ENCODE results near the gene ZNF467. TPM values are rescaled to one million over a fixed set of nuclear protein-coding genes. Genes with fewer than 3 reads are reported as not detected.

The ZNF467 gene
- total RNA-seq, 1 donor from 2014 or later: 64.2 TPM

- Mint-ChIP-seq H3K36me3 (ENCODE audit: low read depth, unreplicated experiment) (peaks cover 5% of the 10 kb centered on the region), H3K27ac (ENCODE audit: unreplicated experiment) (no peak overlapping the region), H3K27me3 (ENCODE audit: unreplicated experiment) (peaks cover 8% of the 10 kb centered on the region), H3K9me3 (ENCODE audit: unreplicated experiment) (no peaks in the 10 kb centered on the region), H3K4me3 (ENCODE audit: unreplicated experiment) (no peak overlapping the region), H3K4me1 (ENCODE audit: unreplicated experiment) (no peaks in the 10 kb centered on the region)
- DNase-seq (ENCODE audit: low spot score): no peak
- no peak for TF ChIP-seq CTCF (IDR thresholded peaks at IDR 0.05; ENCODE audit: unreplicated experiment)
These were observed 43.4 kb upstream of the ZNF467 start for GRCh38 chr7:149816794-149817193.

- Mint-ChIP-seq H3K4me3 (ENCODE audit: unreplicated experiment) (no peak overlapping the region), H3K27ac (ENCODE audit: unreplicated experiment) (no peak overlapping the region), H3K9me3 (ENCODE audit: unreplicated experiment) (no peaks in the 10 kb centered on the region), H3K4me1 (ENCODE audit: unreplicated experiment) (no peaks in the 10 kb centered on the region), H3K36me3 (ENCODE audit: low read depth, unreplicated experiment) (peaks cover 5% of the 10 kb centered on the region), H3K27me3 (ENCODE audit: unreplicated experiment) (peaks cover 8% of the 10 kb centered on the region)
- no peak for DNase-seq (ENCODE audit: low spot score)
- TF ChIP-seq CTCF (IDR thresholded peaks at IDR 0.05; ENCODE audit: unreplicated experiment): no peak
These were observed 42.9 kb upstream of the ZNF467 start for GRCh38 chr7:149816267-149816751.

- Mint-ChIP-seq H3K27me3 (ENCODE audit: unreplicated experiment) (peaks cover 8% of the 10 kb centered on the region), H3K36me3 (ENCODE audit: low read depth, unreplicated experiment) (peaks cover 5% of the 10 kb centered on the region), H3K4me1 (ENCODE audit: unreplicated experiment) (no peaks in the 10 kb centered on the region), H3K4me3 (ENCODE audit: unreplicated experiment) (no peak overlapping the region), H3K9me3 (ENCODE audit: unreplicated experiment) (no peaks in the 10 kb centered on the region), H3K27ac (ENCODE audit: unreplicated experiment) (no peak overlapping the region)
- no peak for TF ChIP-seq CTCF (IDR thresholded peaks at IDR 0.05; ENCODE audit: unreplicated experiment)
- no peak for DNase-seq (ENCODE audit: low spot score)
These were observed 42.4 kb upstream of the ZNF467 start for GRCh38 chr7:149815661-149816266.

GRCh38 chr7:149815121-149815520 lies 41.7 kb upstream of the ZNF467 start:
- Mint-ChIP-seq H3K27ac (ENCODE audit: unreplicated experiment) (no peak overlapping the region), H3K4me3 (ENCODE audit: unreplicated experiment) (no peak overlapping the region), H3K27me3 (ENCODE audit: unreplicated experiment) (peaks cover 11% of the 10 kb centered on the region), H3K4me1 (ENCODE audit: unreplicated experiment) (no peaks in the 10 kb centered on the region), H3K9me3 (ENCODE audit: unreplicated experiment) (no peaks in the 10 kb centered on the region), H3K36me3 (ENCODE audit: low read depth, unreplicated experiment) (peaks cover 5% of the 10 kb centered on the region)
- DNase-seq (ENCODE audit: low spot score): no peak
- no peak for TF ChIP-seq CTCF (IDR thresholded peaks at IDR 0.05; ENCODE audit: unreplicated experiment)

- Mint-ChIP-seq H3K27me3 (ENCODE audit: unreplicated experiment) (peaks cover 11% of the 10 kb centered on the region), H3K9me3 (ENCODE audit: unreplicated experiment) (no peaks in the 10 kb centered on the region), H3K4me1 (ENCODE audit: unreplicated experiment) (no peaks in the 10 kb centered on the region), H3K27ac (ENCODE audit: unreplicated experiment) (no peak overlapping the region), H3K4me3 (ENCODE audit: unreplicated experiment) (no peak overlapping the region), H3K36me3 (ENCODE audit: low read depth, unreplicated experiment) (peaks cover 8% of the 10 kb centered on the region)
- TF ChIP-seq CTCF (IDR thresholded peaks at IDR 0.05; ENCODE audit: unreplicated experiment): no peak
- DNase-seq (ENCODE audit: low spot score): no peak
These were observed 41.1 kb upstream of the ZNF467 start for GRCh38 chr7:149814494-149814893.
